ENCODE measurements around the gene PFDN4.
"Not testable (repeated sequence)": the region's sequence is repeated elsewhere in the genome, so short reads cannot be mapped to it uniquely, and the experiment has no call there.

PFDN4 gene

GRCh38 chr20:54219751-54220426 lies 12.0 kb downstream of the PFDN4 start:
- no peak for DNase-seq (ENCODE audit: low read depth)
- no peak overlapping the region for H3K4me3 ChIP-seq (ENCODE audit: low read depth, low read length)

- DNase-seq (ENCODE audit: low read depth): no peak
- no peak overlapping the region for H3K4me3 ChIP-seq (ENCODE audit: low read depth, low read length)
Measured at GRCh38 chr20:54220722-54221121, 12.8 kb downstream of the PFDN4 start.

- no peak for DNase-seq (ENCODE audit: low read depth)
- no peak overlapping the region for H3K4me3 ChIP-seq (ENCODE audit: low read depth, low read length)
Measured at GRCh38 chr20:54221353-54221752, 13.5 kb downstream of the PFDN4 start.

- H3K4me3 ChIP-seq (ENCODE audit: low read depth, low read length): no peak overlapping the region
- no peak for DNase-seq (ENCODE audit: low read depth)
Measured at GRCh38 chr20:54221996-54222890, 14.4 kb downstream of the PFDN4 start.

DNA sequence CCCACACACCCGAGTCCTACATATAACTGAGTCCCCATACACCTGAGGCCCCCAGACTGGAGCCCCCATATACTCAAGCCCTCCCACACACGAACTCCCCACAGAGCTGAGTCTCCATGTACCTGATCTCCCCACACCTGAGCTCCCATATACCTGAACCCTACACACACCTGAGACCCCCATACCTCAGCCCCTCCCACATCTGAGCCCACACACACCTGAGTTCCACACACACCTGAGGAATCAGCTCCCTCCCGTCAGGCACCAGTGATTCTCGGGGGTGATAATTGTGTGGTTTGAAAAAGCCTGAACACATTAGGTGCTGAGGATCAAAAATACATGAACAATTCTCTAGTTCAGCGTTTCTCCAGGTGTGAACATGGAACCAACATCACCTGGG lies 15.4 kb downstream of the PFDN4 start:
- DNase-seq (ENCODE audit: low read depth): no peak
- H3K4me3 ChIP-seq (ENCODE audit: low read depth, low read length): no peak overlapping the region

DNA sequence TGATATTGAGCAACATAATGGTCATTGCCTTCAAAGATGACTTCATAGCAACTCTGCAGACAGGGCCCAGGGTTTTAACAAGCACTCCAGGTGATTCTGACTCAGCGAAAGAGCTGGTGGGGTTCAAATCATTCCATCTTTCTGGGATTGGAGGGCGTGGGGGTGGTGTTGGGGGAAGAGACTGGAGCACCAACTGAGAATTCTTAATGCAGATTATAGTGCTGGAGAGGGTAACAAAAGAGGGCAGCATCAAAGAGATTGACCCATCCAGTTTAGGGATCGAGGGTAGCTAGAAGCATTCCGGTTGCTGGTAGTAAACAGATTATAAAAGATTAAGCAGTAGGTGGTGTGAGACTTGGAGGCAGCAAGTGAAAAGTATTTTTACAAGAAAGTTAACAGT lies 15.9 kb downstream of the PFDN4 start:
- DNase-seq (ENCODE audit: low read depth): no peak
- no peak overlapping the region for H3K4me3 ChIP-seq (ENCODE audit: low read depth, low read length)

- not testable (repeated sequence) for H3K4me3 ChIP-seq (ENCODE audit: low read depth, low read length); DNase-seq (ENCODE audit: low read depth)
Measured at GRCh38 chr20:54224642-54225041, 16.8 kb downstream of the PFDN4 start.

DNA sequence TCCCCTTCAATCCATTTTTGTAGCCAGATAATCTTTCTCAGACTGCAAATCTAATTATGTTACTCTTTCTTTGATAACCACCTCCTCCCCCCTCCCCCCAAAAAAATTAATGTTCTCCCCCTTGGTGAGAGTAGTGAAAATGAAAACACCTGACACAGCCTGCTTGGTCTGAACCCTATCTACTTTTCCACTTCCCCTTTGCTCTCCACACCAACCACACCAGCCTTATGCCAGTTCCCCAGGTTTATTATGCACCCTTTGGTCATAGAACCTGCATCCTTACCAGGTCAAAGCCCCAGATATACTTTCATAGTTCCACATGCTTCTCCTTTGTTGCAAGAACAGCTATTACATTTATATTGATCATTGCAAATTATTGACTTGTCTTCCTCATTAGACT lies 19.4 kb downstream of the PFDN4 start:
- DNase-seq (ENCODE audit: low read depth): no peak
- no peak overlapping the region for H3K4me3 ChIP-seq (ENCODE audit: low read depth, low read length)

GRCh38 chr20:54227751-54228150 lies 19.9 kb downstream of the PFDN4 start:
- DNase-seq (ENCODE audit: low read depth): no peak
- H3K4me3 ChIP-seq (ENCODE audit: low read depth, low read length): no peak overlapping the region

- no peak for DNase-seq (ENCODE audit: low read depth)
- H3K4me3 ChIP-seq (ENCODE audit: low read depth, low read length): no peak overlapping the region
Measured at GRCh38 chr20:54228841-54229240, 21.0 kb downstream of the PFDN4 start.

DNA sequence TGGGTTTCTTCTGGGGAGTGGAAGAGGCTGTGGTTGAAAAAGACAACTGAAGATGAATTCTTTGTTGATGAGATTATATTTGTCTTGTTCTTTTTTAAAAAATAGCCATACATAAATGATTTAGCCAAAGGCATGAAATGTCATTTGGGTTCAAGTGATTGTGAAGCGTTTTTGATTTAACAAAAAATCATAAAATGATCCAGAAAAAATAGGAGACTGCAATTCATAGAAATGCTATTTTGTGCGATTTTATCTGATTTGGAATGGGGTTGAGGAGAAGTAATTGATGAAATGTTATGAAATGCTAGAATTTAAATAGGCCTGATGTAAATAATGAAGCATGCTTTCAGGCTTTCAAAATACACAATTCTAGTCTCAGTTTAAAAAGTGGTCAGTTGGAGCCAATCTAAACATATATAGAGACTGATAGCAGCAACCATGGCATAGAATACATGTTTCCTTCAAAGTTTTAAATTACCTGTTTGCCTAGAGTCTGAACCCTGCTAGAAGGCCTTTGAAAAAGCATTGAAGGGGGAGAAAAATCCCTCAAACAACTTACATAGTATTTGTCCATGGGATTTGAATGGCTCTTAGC lies 21.8 kb downstream of the PFDN4 start:
- H3K4me3 ChIP-seq (ENCODE audit: low read depth, low read length): no peak overlapping the region
- DNase-seq (ENCODE audit: low read depth): no peak

GRCh38 chr20:54231036-54231435 lies 23.1 kb downstream of the PFDN4 start:
- DNase-seq (ENCODE audit: low read depth): no peak
- H3K4me3 ChIP-seq (ENCODE audit: low read depth, low read length): no peak overlapping the region

DNA sequence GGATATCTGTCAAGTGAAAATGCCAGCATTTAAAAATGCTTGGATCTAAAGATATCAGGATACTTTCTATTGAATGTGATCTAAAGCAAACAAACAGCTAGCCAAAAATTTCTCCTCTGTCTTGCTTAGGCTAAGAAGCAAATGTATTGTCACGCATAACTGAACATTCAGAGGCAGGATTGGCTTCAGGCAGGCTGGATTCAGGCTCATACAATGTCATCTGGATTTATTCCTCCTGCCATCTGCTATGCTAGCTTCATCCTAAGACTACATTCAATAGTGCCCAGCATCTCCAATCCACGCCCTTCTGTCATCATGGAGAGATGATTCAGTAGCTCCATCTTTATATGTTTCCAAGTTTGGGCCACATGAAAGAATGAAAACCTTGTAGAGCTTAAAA lies 27.1 kb downstream of the PFDN4 start:
- no peak overlapping the region for H3K4me3 ChIP-seq (ENCODE audit: low read depth, low read length)

GRCh38 chr20:54237116-54237943 lies 29.4 kb downstream of the PFDN4 start:
- DNase-seq (ENCODE audit: low read depth): no peak

More for the DNA sequence above, 27.1 kb downstream of the PFDN4 start:
- DNase-seq (ENCODE audit: low read depth): no peak

DNA sequence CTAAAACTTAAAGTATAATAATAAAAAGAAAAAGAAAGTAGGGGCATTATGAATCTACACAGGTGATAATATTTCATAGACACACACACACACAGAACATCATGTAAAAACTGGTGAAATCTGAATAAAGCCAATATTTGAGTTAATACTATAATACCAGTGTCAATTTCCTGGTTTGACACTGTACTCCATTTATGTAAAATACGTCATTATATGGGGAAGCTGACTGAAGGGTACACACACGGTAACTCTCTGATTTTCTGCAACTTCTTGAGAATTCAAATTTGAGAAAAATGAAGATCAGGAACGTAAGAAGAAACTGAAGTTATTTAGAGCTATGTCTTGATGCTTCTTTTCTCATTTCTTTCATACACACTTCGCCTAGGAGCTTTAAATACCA lies 36.2 kb downstream of the PFDN4 start:
- no peak for DNase-seq (ENCODE audit: low read depth)
- no peak overlapping the region for H3K4me3 ChIP-seq (ENCODE audit: low read depth, low read length)

More at GRCh38 chr20:54237116-54237943, 29.4 kb downstream of the PFDN4 start:
- H3K4me3 ChIP-seq (ENCODE audit: low read depth, low read length): no peak overlapping the region

GRCh38 chr20:54248705-54249104 lies 40.8 kb downstream of the PFDN4 start:
- not testable (repeated sequence) for H3K4me3 ChIP-seq (ENCODE audit: low read depth, low read length); DNase-seq (ENCODE audit: low read depth)

GRCh38 chr20:54250691-54251090 lies 42.8 kb downstream of the PFDN4 start:
- DNase-seq (ENCODE audit: low read depth): no peak
- H3K4me3 ChIP-seq (ENCODE audit: low read depth, low read length): no peak overlapping the region

DNA sequence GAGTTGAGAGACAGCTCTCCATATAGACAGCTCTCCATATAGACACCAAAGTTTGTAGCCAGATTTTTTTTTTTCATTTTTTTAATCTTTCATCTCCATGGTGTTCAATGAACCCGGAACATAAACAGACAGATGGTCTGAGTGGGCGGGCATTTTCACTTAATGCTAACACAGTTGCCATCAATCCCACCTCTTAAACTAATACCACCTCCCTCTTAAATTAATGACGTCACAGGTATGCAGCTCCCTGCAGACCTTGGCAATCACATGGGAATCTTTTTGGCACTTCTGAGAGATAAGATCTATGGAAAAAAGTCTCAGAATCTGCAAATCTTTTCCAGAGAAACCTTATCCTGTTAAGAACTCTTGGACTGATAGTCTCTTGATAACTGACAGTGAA lies 43.2 kb downstream of the PFDN4 start:
- no peak overlapping the region for H3K4me3 ChIP-seq (ENCODE audit: low read depth, low read length)
- DNase-seq (ENCODE audit: low read depth): no peak

- H3K4me3 ChIP-seq (ENCODE audit: low read depth, low read length): no peak overlapping the region
- DNase-seq (ENCODE audit: low read depth): no peak
Measured at GRCh38 chr20:54254596-54254995, 46.7 kb downstream of the PFDN4 start.

DNA sequence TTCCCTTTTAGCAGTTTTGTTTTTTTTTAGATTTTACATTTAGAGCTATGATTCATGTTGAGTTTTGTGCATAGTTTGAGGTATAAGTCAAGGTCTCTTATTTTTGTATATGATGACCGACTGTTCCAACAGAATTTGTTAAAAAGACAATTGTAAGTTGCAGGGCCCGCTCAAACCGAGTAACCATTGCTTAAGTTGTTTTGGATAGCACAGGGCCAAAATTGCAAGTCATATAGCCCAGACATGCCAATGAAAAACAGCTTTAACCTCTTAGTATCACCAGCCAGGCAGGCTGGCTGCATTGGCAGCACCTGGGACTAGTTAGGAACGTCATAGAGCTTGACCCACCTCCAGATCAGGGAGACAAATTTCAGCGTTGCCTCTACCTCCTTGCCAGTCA lies 47.3 kb downstream of the PFDN4 start:
- DNase-seq (ENCODE audit: low read depth): peak; percentile 73
- H3K4me3 ChIP-seq (ENCODE audit: low read depth, low read length): no peak overlapping the region
